ENCODE measurements around the gene SPATA16.
"Not testable (repeated sequence)": the region's sequence is repeated elsewhere in the genome, so short reads cannot be mapped to it uniquely, and the experiment has no call there.

SPATA16 gene

DNA sequence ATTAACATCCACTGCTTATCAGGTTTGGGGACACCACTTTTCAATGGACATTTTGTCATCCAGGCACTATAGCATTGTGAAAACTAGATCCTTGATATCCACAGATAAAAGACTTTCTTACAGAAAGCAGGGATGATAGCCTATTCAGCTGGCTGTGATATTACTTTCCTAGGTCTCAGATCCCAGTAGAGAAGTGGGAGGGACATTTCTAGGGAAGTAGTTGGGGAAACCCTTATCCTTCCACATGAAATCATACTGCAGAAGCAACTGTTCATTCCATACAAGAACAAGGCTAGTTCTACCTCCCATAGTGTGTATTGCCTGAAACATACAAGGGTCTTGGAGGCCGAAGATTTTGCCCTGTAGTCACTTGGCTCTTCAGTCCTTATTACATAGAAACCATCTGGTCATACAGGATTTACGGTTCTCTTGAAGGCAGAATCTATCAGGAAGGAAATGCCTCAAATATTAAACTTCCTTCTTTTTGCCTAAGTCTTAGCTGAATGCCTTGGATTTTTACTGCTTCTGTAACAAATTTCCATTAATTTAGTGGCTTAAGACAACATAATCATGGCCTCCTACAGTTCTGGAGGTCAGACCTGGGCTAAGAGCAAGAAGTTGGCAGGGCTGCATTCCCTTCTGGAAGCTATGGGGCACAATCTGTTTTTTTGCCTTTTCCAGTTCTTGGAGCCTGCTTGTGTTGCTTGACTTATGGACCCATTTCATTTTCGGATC lies 271.1 kb downstream of the SPATA16 start:
- no peak for DNase-seq

DNA sequence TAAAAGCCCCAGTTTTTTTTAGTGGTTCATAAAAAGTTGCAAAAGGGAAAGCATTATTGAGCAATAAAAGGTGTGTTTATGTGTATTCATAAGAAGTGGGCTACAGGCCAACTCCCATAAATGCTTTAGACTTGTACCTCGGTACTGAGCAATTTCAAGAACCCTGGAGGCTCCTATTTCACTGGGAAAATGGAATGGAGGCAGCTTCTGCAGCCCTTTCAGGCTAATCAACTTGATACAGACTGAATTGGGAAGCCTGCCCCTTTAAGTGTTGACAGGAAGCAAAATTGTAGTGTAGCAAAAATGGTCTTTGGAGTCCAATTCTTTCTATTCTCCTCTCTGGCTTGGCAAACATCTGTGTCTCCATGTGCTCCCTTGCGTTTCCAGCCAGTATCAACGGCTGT lies 271.7 kb downstream of the SPATA16 start:
- DNase-seq, result no peak

GRCh38 chr3:172868582-172869200 lies 272.3 kb downstream of the SPATA16 start:
- no peak for DNase-seq

- DNase-seq, result not testable (repeated sequence)
Measured at GRCh38 chr3:172866726-172867350, 274.2 kb downstream of the SPATA16 start.

GRCh38 chr3:172859041-172859440 lies 282.0 kb downstream of the SPATA16 start:
- DNase-seq, result no peak

DNA sequence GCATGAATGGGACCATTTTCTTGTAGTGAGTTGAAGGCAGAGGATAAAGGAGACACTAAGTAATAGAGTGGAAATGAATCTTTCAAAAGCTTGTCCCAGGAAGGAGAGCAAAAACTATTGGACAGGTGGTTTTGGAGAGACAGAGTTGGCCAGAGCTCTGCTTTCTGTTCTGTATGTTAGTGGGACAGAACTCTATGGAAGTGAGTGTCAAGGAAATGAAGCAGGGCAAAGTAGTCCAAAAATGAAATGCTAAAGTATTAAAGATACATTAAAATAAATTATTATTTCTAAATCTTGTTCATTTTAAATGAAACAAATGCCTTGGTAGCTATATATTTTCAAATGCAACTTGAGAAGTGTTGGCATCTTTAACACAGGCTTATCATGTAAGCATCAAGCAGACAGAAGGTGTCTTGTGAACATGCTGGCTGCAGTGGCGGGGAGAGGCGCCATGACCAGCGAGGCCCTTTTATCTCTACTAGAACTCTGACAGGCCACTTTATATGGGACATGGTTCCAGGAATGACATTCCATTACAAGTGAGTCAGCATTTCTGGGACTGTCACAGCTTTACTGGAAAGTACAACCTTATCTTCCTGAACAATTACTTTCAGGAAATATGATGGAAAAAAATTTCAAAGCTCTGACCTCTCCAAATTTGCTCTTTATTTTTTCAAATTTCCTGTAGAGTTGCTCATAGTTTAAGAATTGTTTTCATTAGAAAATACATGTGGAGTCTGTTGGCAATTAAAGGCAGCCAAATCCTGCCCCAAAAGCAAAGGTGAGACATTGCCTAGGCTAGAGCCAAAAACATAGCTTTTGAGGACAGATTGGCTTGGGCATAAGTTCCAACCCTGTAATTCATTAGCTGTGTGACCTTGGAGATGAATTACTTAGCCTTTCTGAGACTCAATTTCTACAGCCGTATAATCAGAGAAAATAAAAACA lies 284.0 kb downstream of the SPATA16 start:
- no peak for DNase-seq

GRCh38 chr3:172855037-172855436 lies 286.0 kb downstream of the SPATA16 start:
- no peak for DNase-seq

- DNase-seq, result no peak
Measured at GRCh38 chr3:172853921-172854666, 286.9 kb downstream of the SPATA16 start.

GRCh38 chr3:172853005-172853404 lies 288.0 kb downstream of the SPATA16 start:
- DNase-seq, result no peak

GRCh38 chr3:172848910-172849309 lies 292.1 kb downstream of the SPATA16 start:
- DNase-seq, result no peak

- no peak for DNase-seq
Measured at GRCh38 chr3:172847292-172847691, 293.7 kb downstream of the SPATA16 start.

GRCh38 chr3:172846706-172847105 lies 294.3 kb downstream of the SPATA16 start:
- DNase-seq, result no peak

- DNase-seq, result no peak
Measured at GRCh38 chr3:172846103-172846561, 294.9 kb downstream of the SPATA16 start.

GRCh38 chr3:172844428-172844827 lies 296.6 kb downstream of the SPATA16 start:
- no peak for DNase-seq

DNA sequence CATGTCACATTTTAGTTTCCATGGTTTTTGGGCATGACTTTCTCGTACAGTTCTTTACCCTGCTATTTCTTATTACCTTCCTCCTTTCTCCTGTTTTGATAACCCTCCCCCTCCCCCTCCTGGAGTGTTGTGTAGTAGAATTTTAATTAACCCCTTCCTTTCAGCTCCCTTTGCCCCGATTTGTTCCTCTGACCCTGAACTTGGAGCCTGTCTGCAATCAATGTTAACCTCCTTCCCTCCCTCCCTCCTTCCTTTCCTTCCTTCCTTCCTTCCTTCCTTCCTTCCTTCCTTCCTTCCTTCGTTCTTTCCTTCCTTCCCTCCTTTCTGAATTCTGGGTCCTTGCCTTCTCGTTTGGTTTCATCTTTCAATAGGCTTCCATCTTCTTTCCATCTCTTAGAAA lies 300.1 kb downstream of the SPATA16 start:
- DNase-seq, result no peak

DNA sequence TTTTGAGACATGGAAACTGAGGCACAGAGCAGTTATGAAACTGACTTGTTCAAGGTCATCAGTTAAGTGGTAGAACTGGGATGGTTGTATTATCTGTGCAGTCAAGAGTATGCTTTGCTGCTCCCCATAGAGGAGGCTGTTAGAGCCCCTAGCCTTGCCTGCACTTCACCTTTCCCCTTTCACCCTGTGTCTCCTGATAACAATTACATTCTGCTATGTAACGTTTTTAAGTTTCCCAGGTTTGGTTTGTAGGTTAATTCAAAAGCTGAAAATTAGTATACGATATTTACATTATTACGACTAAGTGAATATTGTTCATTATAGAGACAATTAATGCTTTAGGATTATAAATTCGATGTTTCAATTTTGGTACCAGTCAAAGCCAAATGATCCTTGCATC lies 300.6 kb downstream of the SPATA16 start:
- no peak for DNase-seq

DNA sequence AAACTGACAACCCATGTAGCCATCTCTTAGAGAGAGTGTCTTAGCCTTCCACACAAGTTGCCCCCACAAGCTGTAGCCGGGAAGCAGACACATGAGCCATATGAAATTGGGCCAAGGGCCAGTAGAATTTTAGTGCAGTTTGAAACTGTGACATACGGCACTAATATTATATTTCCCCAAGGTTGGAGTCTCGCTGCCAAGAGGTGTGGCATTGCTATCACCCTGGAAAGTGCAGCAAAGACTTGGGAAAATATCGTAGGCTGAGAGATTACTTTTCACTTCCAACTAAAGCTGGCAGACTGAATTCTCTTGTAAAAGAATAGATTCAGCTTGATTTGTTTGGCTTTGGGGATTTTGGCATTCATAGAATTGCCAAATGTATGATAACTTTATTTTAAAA lies 301.4 kb downstream of the SPATA16 start:
- no peak for DNase-seq
